Gastroesophageal sphincter (tissue), 3 donors: Measurements from ENCODE around the gene SCN1A.

Experiments
- EP300 ChIP-seq: sonication (generic); formaldehyde crosslinking; IDR thresholded peaks from one replicate; pipeline ENCODE4 v1.6.1; 2017; ENCODE audit warnings: antibody characterized with exemption, mild to moderate bottlenecking
- POLR2A ChIP-seq, 2 donors: fragments of 450-650 bp; IDR thresholded peaks; one replicate each; pipeline ENCODE4 v1.6.1; 2017; ENCODE audit warnings: antibody characterized with exemption in 2 of 2, mild to moderate bottlenecking in 2 of 2, moderate library complexity in 1 of 2
- POLR2AphosphoS5 ChIP-seq: sonication (generic); formaldehyde crosslinking; IDR thresholded peaks from one replicate; pipeline ENCODE4 v1.6.1; 2017; ENCODE audit warnings: antibody characterized with exemption
- TF ChIP-seq, protein P1 (sequence below), 4 experiments: fragments of 200-600 bp in 2 of 4; fragments of 450-650 bp in 2 of 4; sonication (generic) in 1 of 4; IDR thresholded peaks; one replicate each; pipeline ENCODE4 v1.5.1; 2017 to 2019; ENCODE audit warnings: antibody characterized with exemption in 4 of 4, mild to moderate bottlenecking in 2 of 4, moderate library complexity in 2 of 4

DNA sequence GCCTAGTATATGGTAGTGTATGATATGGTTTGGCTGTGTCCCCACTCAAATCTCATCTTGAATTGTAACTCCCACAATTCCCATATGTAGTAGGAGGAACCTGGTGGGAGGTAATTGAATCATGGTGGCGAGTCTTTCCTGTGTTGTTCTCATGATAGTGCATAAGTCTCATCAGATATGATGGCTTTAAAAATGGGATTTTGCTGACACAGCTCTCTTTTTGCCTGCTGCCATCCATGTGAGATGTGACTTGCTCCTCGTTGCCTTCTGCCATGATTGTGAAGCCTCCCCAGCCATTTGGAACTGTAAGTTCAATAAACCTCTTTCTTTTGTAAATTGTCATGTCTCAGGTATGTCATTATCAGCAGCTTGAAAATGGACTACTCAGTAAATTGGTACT lies 9.5 kb upstream of the SCN1A start:
- TF ChIP-seq POLR2AphosphoS5 = no peak
- TF ChIP-seq POLR2A (IDR thresholded peaks at IDR 0.05) = no peak
- TF ChIP-seq, protein P1, sequence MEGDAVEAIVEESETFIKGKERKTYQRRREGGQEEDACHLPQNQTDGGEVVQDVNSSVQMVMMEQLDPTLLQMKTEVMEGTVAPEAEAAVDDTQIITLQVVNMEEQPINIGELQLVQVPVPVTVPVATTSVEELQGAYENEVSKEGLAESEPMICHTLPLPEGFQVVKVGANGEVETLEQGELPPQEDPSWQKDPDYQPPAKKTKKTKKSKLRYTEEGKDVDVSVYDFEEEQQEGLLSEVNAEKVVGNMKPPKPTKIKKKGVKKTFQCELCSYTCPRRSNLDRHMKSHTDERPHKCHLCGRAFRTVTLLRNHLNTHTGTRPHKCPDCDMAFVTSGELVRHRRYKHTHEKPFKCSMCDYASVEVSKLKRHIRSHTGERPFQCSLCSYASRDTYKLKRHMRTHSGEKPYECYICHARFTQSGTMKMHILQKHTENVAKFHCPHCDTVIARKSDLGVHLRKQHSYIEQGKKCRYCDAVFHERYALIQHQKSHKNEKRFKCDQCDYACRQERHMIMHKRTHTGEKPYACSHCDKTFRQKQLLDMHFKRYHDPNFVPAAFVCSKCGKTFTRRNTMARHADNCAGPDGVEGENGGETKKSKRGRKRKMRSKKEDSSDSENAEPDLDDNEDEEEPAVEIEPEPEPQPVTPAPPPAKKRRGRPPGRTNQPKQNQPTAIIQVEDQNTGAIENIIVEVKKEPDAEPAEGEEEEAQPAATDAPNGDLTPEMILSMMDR (IDR thresholded peaks at IDR 0.05) = no peak
- no peak for TF ChIP-seq EP300
